ENCODE measurements around the gene MYO5A.

DNA sequence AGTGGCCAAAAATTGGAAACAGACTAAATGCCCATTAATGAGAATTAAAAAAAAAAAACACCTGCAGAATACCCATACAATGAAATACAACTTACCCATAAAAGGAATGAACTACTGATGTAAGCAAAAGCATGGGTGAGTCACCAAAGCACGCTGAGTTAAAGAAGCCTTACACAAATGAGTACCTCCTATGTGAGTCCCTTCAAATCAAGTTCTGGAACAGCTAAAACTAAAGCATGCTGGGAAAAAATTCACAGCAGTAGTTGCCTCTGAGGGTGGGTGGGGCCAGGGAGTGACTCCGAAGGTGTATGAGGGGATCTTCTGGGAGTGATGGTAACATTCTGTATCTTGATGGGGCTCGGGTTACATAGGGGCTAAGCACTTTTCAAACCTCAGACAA, 244.5 kb downstream of the MYO5A start:
- TF ChIP-seq, protein P1, sequence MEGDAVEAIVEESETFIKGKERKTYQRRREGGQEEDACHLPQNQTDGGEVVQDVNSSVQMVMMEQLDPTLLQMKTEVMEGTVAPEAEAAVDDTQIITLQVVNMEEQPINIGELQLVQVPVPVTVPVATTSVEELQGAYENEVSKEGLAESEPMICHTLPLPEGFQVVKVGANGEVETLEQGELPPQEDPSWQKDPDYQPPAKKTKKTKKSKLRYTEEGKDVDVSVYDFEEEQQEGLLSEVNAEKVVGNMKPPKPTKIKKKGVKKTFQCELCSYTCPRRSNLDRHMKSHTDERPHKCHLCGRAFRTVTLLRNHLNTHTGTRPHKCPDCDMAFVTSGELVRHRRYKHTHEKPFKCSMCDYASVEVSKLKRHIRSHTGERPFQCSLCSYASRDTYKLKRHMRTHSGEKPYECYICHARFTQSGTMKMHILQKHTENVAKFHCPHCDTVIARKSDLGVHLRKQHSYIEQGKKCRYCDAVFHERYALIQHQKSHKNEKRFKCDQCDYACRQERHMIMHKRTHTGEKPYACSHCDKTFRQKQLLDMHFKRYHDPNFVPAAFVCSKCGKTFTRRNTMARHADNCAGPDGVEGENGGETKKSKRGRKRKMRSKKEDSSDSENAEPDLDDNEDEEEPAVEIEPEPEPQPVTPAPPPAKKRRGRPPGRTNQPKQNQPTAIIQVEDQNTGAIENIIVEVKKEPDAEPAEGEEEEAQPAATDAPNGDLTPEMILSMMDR (IDR thresholded peaks at IDR 0.05): no peak
- TF ChIP-seq POLR2A (IDR thresholded peaks at IDR 0.05): no peak
